Measurements from ENCODE around the gene GRM4.

- TF ChIP-seq E2F1 (CRISPR knock-in tag; IDR thresholded peaks at IDR 0.05) (no peak), ZNF408 (CRISPR knock-in tag; IDR thresholded peaks at IDR 0.05; ENCODE audit: low read depth) (no peak)
Observed at GRCh38 chr6:33991610-33992009, 154.3 kb downstream of the GRM4 start.
